ENCODE measurements around the gene DCAF5.
A peak's percentile ranks its signal among the peaks of the same experiment; 100 is the strongest.

The DCAF5 gene

GRCh38 chr14:69004731-69005431 is 148.0 kb downstream of the DCAF5 start:
- in situ Hi-C loops (cut with HindIII; ENCODE audit: low sequenced_read_pairs): no loop called here
- H3K4me3 ChIP-seq (ENCODE audit: low read depth, low read length): no peak overlapping the region
- DNase-seq (ENCODE audit: low read depth, low spot score): peak; percentile 23
- no peak for TF ChIP-seq CTCF (IDR thresholded peaks at IDR 0.05; ENCODE audit: low read depth, low read length)

GRCh38 chr14:69003626-69004025 is 149.3 kb downstream of the DCAF5 start:
- in situ Hi-C loops (cut with HindIII; ENCODE audit: low sequenced_read_pairs): no loop called here

GRCh38 chr14:69002069-69002468 is 150.8 kb downstream of the DCAF5 start:
- DNase-seq (ENCODE audit: low read depth, low spot score): no peak
- in situ Hi-C loops (cut with HindIII; ENCODE audit: low sequenced_read_pairs): no loop called here
- no peak overlapping the region for H3K4me3 ChIP-seq (ENCODE audit: low read depth, low read length)
- TF ChIP-seq CTCF (IDR thresholded peaks at IDR 0.05; ENCODE audit: low read depth, low read length): peak; percentile 18

More at GRCh38 chr14:69003626-69004025, 149.3 kb downstream of the DCAF5 start:
- H3K4me3 ChIP-seq (ENCODE audit: low read depth, low read length): no peak overlapping the region
- TF ChIP-seq CTCF (IDR thresholded peaks at IDR 0.05; ENCODE audit: low read depth, low read length): no peak
- no peak for DNase-seq (ENCODE audit: low read depth, low spot score)

- no peak for DNase-seq (ENCODE audit: low read depth, low spot score)
- no peak overlapping the region for H3K4me3 ChIP-seq (ENCODE audit: low read depth, low read length)
- TF ChIP-seq CTCF (IDR thresholded peaks at IDR 0.05; ENCODE audit: low read depth, low read length): no peak
- in situ Hi-C loops (cut with HindIII; ENCODE audit: low sequenced_read_pairs): no loop called here
Measured at GRCh38 chr14:69001375-69001774, 151.5 kb downstream of the DCAF5 start.
